Colonic mucosa (tissue), 4 donors: ENCODE measurements around the gene CS. TPM values are rescaled to one million over a fixed set of nuclear protein-coding genes. Genes with fewer than 3 reads are reported as not detected.
"Not testable (repeated sequence)": the region's sequence is repeated elsewhere in the genome, so short reads cannot be mapped to it uniquely, and the experiment has no call there.

ENCODE experiments used
- DNase-seq: peaks from one replicate; pipeline ENCODE4 v3.0.0-alpha.2; 2020
- H3K27ac ChIP-seq: fragments of 200-600 bp; one replicate; pipeline ENCODE4 v1.8.0; 2021
- H3K27me3 ChIP-seq: fragments of 200-600 bp; one replicate; pipeline ENCODE4 v1.8.0; 2021
- H3K36me3 ChIP-seq: fragments of 200-600 bp; one replicate; pipeline ENCODE4 v1.8.0; 2021
- H3K4me1 ChIP-seq: fragments of 200-600 bp; one replicate; pipeline ENCODE4 v1.8.0; 2021; ENCODE audit warnings: mild to moderate bottlenecking
- H3K4me3 ChIP-seq: fragments of 200-600 bp; one replicate; pipeline ENCODE4 v1.8.0; 2021
- H3K9ac ChIP-seq, 2 donors: one replicate each; pipeline ENCODE4 v1.7.0; 2013; ENCODE audit warnings: control low read depth in 2 of 2, low read depth in 2 of 2, low read length in 2 of 2
- H3K9me3 ChIP-seq: fragments of 200-600 bp; one replicate; pipeline ENCODE4 v1.8.0; 2021
- intact Hi-C: fragments of 100-400 bp; cut with DNase I; formaldehyde crosslinking; loops from one replicate; pipeline ENCODE4 v1.14.1; 2022
- total RNA-seq, 2 donors: library from RNA; stranded (reverse); fragmentation: NEBNext Ultra II Directional in 1 of 2; extraction: Animal tissue kit (Norgen Biotek cat#: 25700) in 1 of 2; gene quantifications; one replicate each; pipeline ENCODE4 v1.2.1, GENCODE V29; 2021
- TF ChIP-seq, protein P1 (sequence below): fragments of 200-600 bp; IDR thresholded peaks from one replicate; pipeline ENCODE4 v1.8.0; 2022; ENCODE audit warnings: antibody characterized with exemption, mild to moderate bottlenecking
- donor health status: healthy.
- donor health status: DM: no; HTN: no; CAD: no.
- donor health status: DM: no; HTN: no; CAD: no.

CS gene
- total RNA-seq, 2 donors from 2014 or later: 367 to 437 TPM

DNA sequence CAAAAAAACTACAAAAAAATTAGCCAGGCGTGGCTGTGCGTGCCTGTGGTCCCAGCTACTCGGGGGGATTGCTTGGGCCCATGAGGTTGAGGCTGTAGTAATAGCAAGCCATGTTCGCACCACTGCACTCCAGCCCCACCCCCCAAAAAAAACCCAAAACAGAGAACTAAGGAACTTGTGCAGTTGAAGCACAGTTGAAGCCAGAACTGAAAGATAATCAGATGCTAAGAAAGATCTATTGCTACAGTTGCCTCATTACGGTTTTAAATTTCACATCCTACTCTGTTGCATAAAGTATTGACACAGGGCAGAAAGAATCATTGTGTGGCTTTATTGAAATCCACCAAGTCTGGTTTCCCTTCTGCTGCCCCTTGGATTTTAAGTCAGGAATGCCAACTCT, 3.8 kb downstream of the CS start:
- intact Hi-C loops: loop anchor here (10.0 kb wide), 1 partner anchor 91 kb away; no protein-coding TSS in a partner anchor
- no peak for DNase-seq
- Histone ChIP-seq H3K9me3 (no peaks in the 10 kb centered on the region), H3K9ac (no peak overlapping the region), H3K4me3 (no peak overlapping the region), H3K36me3 (no peaks in the 10 kb centered on the region), H3K4me1 (peaks cover 29% of the 10 kb centered on the region), H3K27me3 (no peaks in the 10 kb centered on the region), H3K27ac (no peak overlapping the region)
- TF ChIP-seq, protein P1, sequence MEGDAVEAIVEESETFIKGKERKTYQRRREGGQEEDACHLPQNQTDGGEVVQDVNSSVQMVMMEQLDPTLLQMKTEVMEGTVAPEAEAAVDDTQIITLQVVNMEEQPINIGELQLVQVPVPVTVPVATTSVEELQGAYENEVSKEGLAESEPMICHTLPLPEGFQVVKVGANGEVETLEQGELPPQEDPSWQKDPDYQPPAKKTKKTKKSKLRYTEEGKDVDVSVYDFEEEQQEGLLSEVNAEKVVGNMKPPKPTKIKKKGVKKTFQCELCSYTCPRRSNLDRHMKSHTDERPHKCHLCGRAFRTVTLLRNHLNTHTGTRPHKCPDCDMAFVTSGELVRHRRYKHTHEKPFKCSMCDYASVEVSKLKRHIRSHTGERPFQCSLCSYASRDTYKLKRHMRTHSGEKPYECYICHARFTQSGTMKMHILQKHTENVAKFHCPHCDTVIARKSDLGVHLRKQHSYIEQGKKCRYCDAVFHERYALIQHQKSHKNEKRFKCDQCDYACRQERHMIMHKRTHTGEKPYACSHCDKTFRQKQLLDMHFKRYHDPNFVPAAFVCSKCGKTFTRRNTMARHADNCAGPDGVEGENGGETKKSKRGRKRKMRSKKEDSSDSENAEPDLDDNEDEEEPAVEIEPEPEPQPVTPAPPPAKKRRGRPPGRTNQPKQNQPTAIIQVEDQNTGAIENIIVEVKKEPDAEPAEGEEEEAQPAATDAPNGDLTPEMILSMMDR: no peak

- Histone ChIP-seq H3K4me1 (peaks cover 23% of the 10 kb centered on the region), H3K4me3 (no peak overlapping the region), H3K36me3 (peaks cover 7% of the 10 kb centered on the region), H3K27ac (no peak overlapping the region), H3K27me3 (no peaks in the 10 kb centered on the region), H3K9ac (no peak overlapping the region), H3K9me3 (no peaks in the 10 kb centered on the region)
- DNase-seq: no peak
- TF ChIP-seq, protein P1: no peak
- intact Hi-C loops: loop anchor here (10.0 kb wide), 1 partner anchor 89 kb away; no protein-coding TSS in a partner anchor
These were observed 6.3 kb downstream of the CS start for GRCh38 chr12:56293795-56294194.

GRCh38 chr12:56288705-56289387, 11.3 kb downstream of the CS start:
- no peaks in the 10 kb centered on the region for H3K27me3 ChIP-seq
- H3K27ac ChIP-seq: no peak overlapping the region
- H3K36me3 ChIP-seq: peaks cover 7% of the 10 kb centered on the region
- DNase-seq: no peak
- intact Hi-C loops: no loop called here
- H3K9ac ChIP-seq: no peak overlapping the region
- H3K4me1 ChIP-seq: no peaks in the 10 kb centered on the region
- no peaks in the 10 kb centered on the region for H3K9me3 ChIP-seq
- H3K4me3 ChIP-seq: no peak overlapping the region
- TF ChIP-seq, protein P1: no peak

GRCh38 chr12:56286044-56286830, 13.9 kb downstream of the CS start:
- Histone ChIP-seq H3K9ac (no peak overlapping the region), H3K9me3 (no peaks in the 10 kb centered on the region), H3K27me3 (no peaks in the 10 kb centered on the region), H3K27ac (no peak overlapping the region), H3K36me3 (peaks cover 29% of the 10 kb centered on the region), H3K4me3 (no peak overlapping the region), H3K4me1 (no peaks in the 10 kb centered on the region)
- intact Hi-C loops: no loop called here
- no peak for DNase-seq
- TF ChIP-seq, protein P1: no peak

- H3K36me3 ChIP-seq: peaks cover 25% of the 10 kb centered on the region
- DNase-seq, intact Hi-C loops, H3K4me1 ChIP-seq, H3K9ac ChIP-seq, H3K4me3 ChIP-seq, H3K9me3 ChIP-seq, H3K27ac ChIP-seq, H3K27me3 ChIP-seq: not testable (repeated sequence)
These were observed 15.9 kb downstream of the CS start for GRCh38 chr12:56284263-56284662.

DNA sequence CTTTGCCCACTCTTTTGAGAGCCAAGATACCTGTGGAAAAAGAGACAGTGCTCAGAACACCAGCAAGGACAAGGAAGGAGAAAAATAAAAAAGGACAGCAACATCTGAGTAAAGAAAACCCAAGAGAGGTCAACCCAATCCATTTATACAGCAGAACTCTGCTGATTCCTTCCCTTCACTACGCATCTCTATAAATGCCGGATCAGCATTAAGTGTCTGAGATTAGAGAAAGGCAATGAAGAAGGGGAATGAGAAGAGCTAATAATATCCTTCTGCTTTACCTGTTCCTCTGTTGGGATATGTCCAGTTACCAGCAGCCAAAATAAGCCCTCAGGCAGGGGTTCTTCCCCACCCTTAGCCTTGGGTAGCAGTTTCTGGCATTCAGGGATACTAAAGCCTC, 17.6 kb downstream of the CS start:
- no peak for DNase-seq
- no peak overlapping the region for H3K4me3 ChIP-seq
- H3K9ac ChIP-seq: no peak overlapping the region
- no peaks in the 10 kb centered on the region for H3K4me1 ChIP-seq
- intact Hi-C loops: no loop called here
- TF ChIP-seq, protein P1: no peak
- H3K9me3 ChIP-seq: no peaks in the 10 kb centered on the region
- no peaks in the 10 kb centered on the region for H3K27me3 ChIP-seq
- no peak overlapping the region for H3K27ac ChIP-seq
- H3K36me3 ChIP-seq: peaks cover 28% of the 10 kb centered on the region
